ENCODE measurements around the gene CCDC78.
"Not testable (repeated sequence)": the region's sequence is repeated elsewhere in the genome, so short reads cannot be mapped to it uniquely, and the experiment has no call there.

Gene CCDC78

DNA sequence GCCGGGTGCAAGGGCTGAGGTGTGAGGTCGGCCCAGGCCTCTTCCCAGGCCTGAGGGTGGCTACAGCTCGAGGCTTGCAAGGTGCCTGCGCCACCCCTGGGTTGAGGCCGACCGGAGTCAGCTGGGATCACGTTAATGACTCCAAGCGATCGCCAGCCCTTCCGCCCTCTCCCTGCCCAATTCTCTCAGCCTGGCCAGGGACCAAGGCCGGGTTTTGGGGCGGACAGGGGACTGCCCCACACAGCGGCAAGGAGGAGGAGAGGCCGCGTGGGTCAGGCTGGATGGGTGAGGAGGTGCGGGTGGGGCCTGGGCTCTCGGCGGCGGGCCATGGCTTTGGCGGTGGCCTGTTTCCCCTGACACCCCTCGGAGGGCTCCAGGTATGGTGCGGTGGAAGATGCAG is 32.9 kb downstream of the CCDC78 start:
- no peaks in the 10 kb centered on the region for H3K9me2 ChIP-seq (replicated peaks; ENCODE audit: insufficient read depth, low read length)
- no peak overlapping the region for H3K4me3 ChIP-seq (ENCODE audit: insufficient read depth, low read length, poor library complexity, severe bottlenecking)
- no peak overlapping the region for H3K4me2 ChIP-seq (ENCODE audit: low read depth, low read length, poor library complexity, severe bottlenecking)

DNA sequence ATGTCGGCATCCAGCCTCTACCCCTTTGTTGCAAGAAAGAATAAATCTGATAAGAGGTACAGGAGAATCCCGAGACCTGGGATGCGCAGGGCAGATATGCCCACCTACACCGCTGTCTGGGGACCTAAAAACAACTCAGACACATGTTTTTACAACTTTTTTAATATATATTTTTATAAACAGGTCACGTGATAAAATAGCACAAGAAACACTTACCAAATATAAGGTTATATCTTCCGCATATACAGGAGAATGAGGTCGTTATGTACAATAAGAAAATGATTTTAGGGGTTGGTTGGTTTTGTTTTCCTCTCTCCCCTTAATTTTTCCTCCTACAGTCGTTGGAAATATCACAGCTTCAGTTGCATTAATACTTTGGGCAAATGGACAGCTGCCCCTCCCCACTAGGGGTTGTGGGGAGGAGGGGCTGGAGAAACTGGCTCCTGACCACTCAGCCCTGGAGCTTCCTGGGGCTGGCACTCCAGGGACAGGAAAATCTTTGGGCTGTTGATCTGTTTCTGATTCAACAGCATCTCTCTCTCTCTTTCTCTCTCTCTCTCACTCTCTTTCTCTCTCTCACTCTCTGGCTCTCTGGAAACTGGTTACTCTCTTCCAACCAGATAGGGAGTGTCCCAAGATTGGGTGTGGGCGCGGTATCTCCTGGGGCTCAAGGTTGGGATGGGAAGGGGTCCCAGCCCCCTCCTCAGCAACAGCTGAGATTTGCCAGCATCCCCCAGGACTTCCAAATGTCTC is 33.7 kb downstream of the CCDC78 start:
- H3K27ac ChIP-seq (ENCODE audit: low read depth, low read length), result no peak overlapping the region
- H3F3A ChIP-seq (ENCODE audit: insufficient read depth), result 0 out of 2 replicates have a peak, but pooled peaks cover 3% of the 10 kb centered on the region
- H3K4me2 ChIP-seq (ENCODE audit: low read depth, low read length, poor library complexity, severe bottlenecking), result no peak overlapping the region
- H3K9me2 ChIP-seq (replicated peaks; ENCODE audit: insufficient read depth, low read length), result no peaks in the 10 kb centered on the region
- H3K4me3 ChIP-seq (ENCODE audit: insufficient read depth, low read length, poor library complexity, severe bottlenecking), result no peak overlapping the region
- H4K20me1 ChIP-seq (ENCODE audit: low read depth, low read length), result no peaks in the 10 kb centered on the region
- H3K9ac ChIP-seq (ENCODE audit: low read length), result no peak overlapping the region
- no peaks in the 10 kb centered on the region for H3K36me3 ChIP-seq (ENCODE audit: low read length)
- H3K27me3 ChIP-seq (ENCODE audit: low read length), result no peaks in the 10 kb centered on the region
- TF ChIP-seq EZH2phosphoT487 (conservative IDR thresholded peaks at IDR 0.05; ENCODE audit: low read length), result no peak
- TF ChIP-seq, protein P1, sequence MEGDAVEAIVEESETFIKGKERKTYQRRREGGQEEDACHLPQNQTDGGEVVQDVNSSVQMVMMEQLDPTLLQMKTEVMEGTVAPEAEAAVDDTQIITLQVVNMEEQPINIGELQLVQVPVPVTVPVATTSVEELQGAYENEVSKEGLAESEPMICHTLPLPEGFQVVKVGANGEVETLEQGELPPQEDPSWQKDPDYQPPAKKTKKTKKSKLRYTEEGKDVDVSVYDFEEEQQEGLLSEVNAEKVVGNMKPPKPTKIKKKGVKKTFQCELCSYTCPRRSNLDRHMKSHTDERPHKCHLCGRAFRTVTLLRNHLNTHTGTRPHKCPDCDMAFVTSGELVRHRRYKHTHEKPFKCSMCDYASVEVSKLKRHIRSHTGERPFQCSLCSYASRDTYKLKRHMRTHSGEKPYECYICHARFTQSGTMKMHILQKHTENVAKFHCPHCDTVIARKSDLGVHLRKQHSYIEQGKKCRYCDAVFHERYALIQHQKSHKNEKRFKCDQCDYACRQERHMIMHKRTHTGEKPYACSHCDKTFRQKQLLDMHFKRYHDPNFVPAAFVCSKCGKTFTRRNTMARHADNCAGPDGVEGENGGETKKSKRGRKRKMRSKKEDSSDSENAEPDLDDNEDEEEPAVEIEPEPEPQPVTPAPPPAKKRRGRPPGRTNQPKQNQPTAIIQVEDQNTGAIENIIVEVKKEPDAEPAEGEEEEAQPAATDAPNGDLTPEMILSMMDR (IDR thresholded peaks at IDR 0.05; ENCODE audit: insufficient read depth, low read length, poor library complexity, severe bottlenecking), result no peak
- H3K79me2 ChIP-seq (ENCODE audit: insufficient read depth, low read length), result no peaks in the 10 kb centered on the region
- no peak overlapping the region for H2AFZ ChIP-seq (ENCODE audit: low read depth, low read length, severe bottlenecking)
- no peaks in the 10 kb centered on the region for H3K9me3 ChIP-seq (ENCODE audit: insufficient read depth, low read length)

More for the DNA sequence above, 32.9 kb downstream of the CCDC78 start:
- Histone ChIP-seq H3K27ac (ENCODE audit: low read depth, low read length) (no peak overlapping the region), H3K27me3 (ENCODE audit: low read length) (no peaks in the 10 kb centered on the region), H3F3A (ENCODE audit: insufficient read depth) (0 out of 2 replicates have a peak, but pooled peaks cover 3% of the 10 kb centered on the region), H3K36me3 (ENCODE audit: low read length) (no peaks in the 10 kb centered on the region), H3K9ac (ENCODE audit: low read length) (no peak overlapping the region), H3K9me3 (ENCODE audit: insufficient read depth, low read length) (no peaks in the 10 kb centered on the region), H4K20me1 (ENCODE audit: low read depth, low read length) (no peaks in the 10 kb centered on the region), H3K79me2 (ENCODE audit: insufficient read depth, low read length) (no peaks in the 10 kb centered on the region), H2AFZ (ENCODE audit: low read depth, low read length, severe bottlenecking) (no peak overlapping the region)
- TF ChIP-seq EZH2phosphoT487 (conservative IDR thresholded peaks at IDR 0.05; ENCODE audit: low read length), result no peak
- TF ChIP-seq, protein P1 (IDR thresholded peaks at IDR 0.05; ENCODE audit: insufficient read depth, low read length, poor library complexity, severe bottlenecking), result no peak

DNA sequence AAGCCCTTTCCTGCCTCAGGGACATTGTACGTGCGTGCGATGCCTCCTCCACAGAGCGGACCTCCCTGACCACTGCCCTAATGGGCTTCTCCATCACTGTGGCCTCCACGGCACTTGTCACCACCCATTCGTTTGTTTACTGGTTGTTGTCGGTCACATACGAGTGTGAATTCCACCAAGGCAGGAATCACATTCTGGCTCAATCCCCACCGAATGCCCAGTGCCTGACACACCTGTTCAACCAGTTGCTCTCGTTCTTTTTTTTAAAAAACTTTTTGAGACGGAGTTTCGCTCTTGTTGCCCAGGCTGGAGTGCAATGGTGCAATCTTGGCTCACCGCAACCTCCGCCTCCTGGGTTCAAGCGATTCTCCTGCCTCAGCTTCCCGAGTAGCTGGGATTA is 35.0 kb downstream of the CCDC78 start:
- H3K4me3 ChIP-seq (ENCODE audit: insufficient read depth, low read length, poor library complexity, severe bottlenecking); H3K9me2 ChIP-seq (replicated peaks; ENCODE audit: insufficient read depth, low read length); H3K27me3 ChIP-seq (ENCODE audit: low read length); H3K27ac ChIP-seq (ENCODE audit: low read depth, low read length); H3K79me2 ChIP-seq (ENCODE audit: insufficient read depth, low read length); H3K4me2 ChIP-seq (ENCODE audit: low read depth, low read length, poor library complexity, severe bottlenecking); H3K36me3 ChIP-seq (ENCODE audit: low read length); H2AFZ ChIP-seq (ENCODE audit: low read depth, low read length, severe bottlenecking); H4K20me1 ChIP-seq (ENCODE audit: low read depth, low read length); H3F3A ChIP-seq (ENCODE audit: insufficient read depth); H3K9ac ChIP-seq (ENCODE audit: low read length); H3K9me3 ChIP-seq (ENCODE audit: insufficient read depth, low read length): not testable (repeated sequence)

DNA sequence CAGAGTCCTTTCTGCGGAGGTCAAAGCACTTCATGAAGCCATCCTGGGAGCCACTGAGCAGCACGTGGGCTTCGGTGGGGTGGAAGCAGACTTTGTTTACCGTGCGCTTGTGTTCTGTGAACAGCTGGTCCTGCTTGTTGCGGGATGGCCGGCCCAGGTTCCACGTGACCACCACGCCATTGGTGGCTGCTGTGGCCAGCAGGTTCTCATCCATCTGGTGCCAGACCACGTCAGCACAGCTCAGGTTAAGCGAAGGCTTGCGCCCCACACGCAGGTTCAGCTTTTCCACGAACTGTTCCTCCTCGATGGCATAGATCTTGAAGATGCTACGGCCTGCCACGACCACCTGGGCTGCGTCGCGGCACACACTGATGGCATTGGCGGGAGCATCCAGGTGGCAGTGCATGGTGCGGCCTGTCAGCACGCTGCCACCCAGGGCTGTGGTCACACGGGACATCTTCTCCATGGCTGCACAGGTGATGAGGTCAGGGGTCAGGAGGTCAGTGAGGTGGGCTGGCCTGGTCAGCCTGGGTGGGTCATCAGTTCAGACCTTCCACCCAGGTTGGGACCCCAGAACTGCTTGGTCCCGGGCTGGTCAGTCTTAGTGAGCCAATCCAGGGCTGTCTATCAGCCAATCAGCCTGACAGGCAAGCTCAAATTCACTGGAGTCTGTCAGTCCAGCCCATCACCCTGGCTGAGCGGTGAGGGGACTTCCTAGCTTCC is 36.9 kb downstream of the CCDC78 start:
- Histone ChIP-seq H3K4me3 (ENCODE audit: insufficient read depth, low read length, poor library complexity, severe bottlenecking) (peak overlapping the region; percentile 98), H3K27ac (ENCODE audit: low read depth, low read length) (peak overlapping the region; percentile 54; the same call in 1 of the 2 replicates), H3K9ac (ENCODE audit: low read length) (peak overlapping the region; percentile 95), H3K36me3 (ENCODE audit: low read length) (no peaks in the 10 kb centered on the region), H3K4me2 (ENCODE audit: low read depth, low read length, poor library complexity, severe bottlenecking) (peak overlapping the region; percentile 97), H3K27me3 (ENCODE audit: low read length) (no peaks in the 10 kb centered on the region), H4K20me1 (ENCODE audit: low read depth, low read length) (no peaks in the 10 kb centered on the region), H3K9me3 (ENCODE audit: insufficient read depth, low read length) (no peaks in the 10 kb centered on the region), H2AFZ (ENCODE audit: low read depth, low read length, severe bottlenecking) (no peak overlapping the region), H3K9me2 (replicated peaks; ENCODE audit: insufficient read depth, low read length) (no peaks in the 10 kb centered on the region), H3K79me2 (ENCODE audit: insufficient read depth, low read length) (no peaks in the 10 kb centered on the region), H3F3A (ENCODE audit: insufficient read depth) (0 out of 2 replicates have a peak, but pooled peaks cover 3% of the 10 kb centered on the region)
- TF ChIP-seq EZH2phosphoT487 (conservative IDR thresholded peaks at IDR 0.05; ENCODE audit: low read length), result no peak
- TF ChIP-seq, protein P1 (IDR thresholded peaks at IDR 0.05; ENCODE audit: insufficient read depth, low read length, poor library complexity, severe bottlenecking), result no peak
